Motor neuron (in vitro differentiated cells): ENCODE results near the gene EPHB4. TPM values are rescaled to one million over a fixed set of nuclear protein-coding genes. Genes with fewer than 3 reads are reported as not detected.
"Not testable (repeated sequence)": the region's sequence is repeated elsewhere in the genome, so short reads cannot be mapped to it uniquely, and the experiment has no call there.

Source experiments
- ATAC-seq, 8 experiments: fragments of 200-7000 bp; cut with Tn5 transposase; replicated peaks in 6 of 8; 2 replicates each; pipeline ENCODE4 v1.8.0; 2021; ENCODE audit warnings: mild to moderate bottlenecking in 8 of 8, moderate library complexity in 8 of 8
- H3K27ac ChIP-seq, 2 donors: fragments of 250-450 bp; sonication (Bioruptor Pico); 2 replicates each; pipeline ENCODE4 v1.9.0; 2021; ENCODE audit warnings: antibody characterized with exemption in 2 of 2, mild to moderate bottlenecking in 2 of 2, moderate library complexity in 1 of 2
- H3K4me1 ChIP-seq, 2 donors: fragments of 250-450 bp; sonication (Bioruptor Pico); replicated peaks in 1 of 2; 2 replicates each; pipeline ENCODE4 v1.6.1; 2021; ENCODE audit warnings: antibody characterized with exemption in 2 of 2, mild to moderate bottlenecking in 2 of 2, moderate library complexity in 1 of 2
- H3K4me3 ChIP-seq, 5 donors: fragments of 250-450 bp; sonication (Bioruptor Pico); 2 replicates each; pipeline ENCODE4 v1.9.0; 2021; ENCODE audit warnings: antibody characterized with exemption in 5 of 5, mild to moderate bottlenecking in 5 of 5, moderate library complexity in 4 of 5
- WGBS, 10 experiments: fragments of 450-650 bp; shearing (Covaris generic); methylation state at CpG; one replicate each; pipeline ENCODE4 v1.0.0; 2022; 5-methylcytosine and 5-hydroxymethylcytosine counted together
- in situ Hi-C, 9 experiments: fragments of 400-800 bp; cut with MboI; loops; one replicate each; pipeline ENCODE4 v1.15.0; 2021; ENCODE audit warnings: low sequenced_read_pairs in 9 of 9, low pct_unique_long_range_greater_than_20kb in 2 of 9; ENCODE audit not compliant: unreplicated experiment in 9 of 9
- total RNA-seq, 8 experiments: library from RNA; unstranded; fragments of 300-600 nt; gene quantifications; 2 replicates each; pipeline versions ENCODE4 v1.2.3 to v1.2.4, GENCODE V29; 2022

Gene EPHB4
- total RNA-seq, 8 experiments from 2014 or later: 3.5 to 49.9 (median 17.1) TPM

DNA sequence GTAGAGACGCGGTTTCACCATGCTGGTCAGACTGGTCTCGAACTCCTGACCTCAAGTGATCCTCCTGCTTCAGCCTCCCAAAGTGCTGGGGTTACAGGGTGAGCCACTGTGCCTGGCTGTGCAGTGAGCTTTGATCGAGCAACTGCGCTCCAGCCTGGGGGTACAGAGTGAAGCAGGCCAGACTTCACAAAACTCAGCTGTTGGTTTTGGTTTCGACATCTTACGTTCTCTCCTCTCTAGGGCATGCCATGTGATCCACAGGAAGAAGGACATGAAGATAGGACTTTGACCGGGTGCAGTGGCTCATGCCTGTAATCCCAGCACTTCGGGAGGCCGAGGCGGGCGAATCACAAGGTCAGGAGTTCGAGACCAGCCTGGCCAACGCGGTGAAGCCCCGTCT is 10.8 kb downstream of the EPHB4 start:
- H3K4me1 ChIP-seq, H3K4me3 ChIP-seq, H3K27ac ChIP-seq, ATAC-seq, in situ Hi-C loops: not testable (repeated sequence)
- WGBS, 10 experiments: 80 to 100% (median 94%) methylated on average over 1 to 5 of the region's 16 CpGs; no CpG with 5 or more reads in 4 of the 10 experiments

DNA sequence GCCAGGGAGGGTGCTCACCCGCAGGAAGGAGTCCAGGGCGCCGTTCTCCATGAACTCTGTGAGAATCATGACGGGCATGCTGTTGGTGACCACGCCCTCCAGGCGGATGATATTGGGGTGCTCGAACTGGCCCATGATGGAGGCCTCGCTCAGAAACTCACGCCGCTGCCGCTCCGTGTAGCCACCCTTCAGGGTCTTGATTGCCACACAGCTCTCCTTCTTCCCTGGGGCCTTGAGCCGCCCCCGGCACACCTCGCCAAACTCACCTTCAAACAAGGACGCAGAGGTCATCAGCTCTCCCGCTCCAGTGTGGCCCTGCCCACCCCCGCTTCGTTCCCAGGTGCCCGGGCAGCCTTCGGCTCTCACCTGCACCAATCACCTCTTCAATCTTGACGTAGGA is 14.6 kb downstream of the EPHB4 start:
- in situ Hi-C loops: no loop called here
- H3K4me3 ChIP-seq: no peak overlapping the region
- ATAC-seq: no peak
- no peaks in the 10 kb centered on the region for H3K4me1 ChIP-seq
- WGBS, 10 experiments: 93 to 100% (median 100%) methylated on average over 1 to 6 of the region's 22 CpGs; no CpG with 5 or more reads in 5 of the 10 experiments
- no peak overlapping the region for H3K27ac ChIP-seq

DNA sequence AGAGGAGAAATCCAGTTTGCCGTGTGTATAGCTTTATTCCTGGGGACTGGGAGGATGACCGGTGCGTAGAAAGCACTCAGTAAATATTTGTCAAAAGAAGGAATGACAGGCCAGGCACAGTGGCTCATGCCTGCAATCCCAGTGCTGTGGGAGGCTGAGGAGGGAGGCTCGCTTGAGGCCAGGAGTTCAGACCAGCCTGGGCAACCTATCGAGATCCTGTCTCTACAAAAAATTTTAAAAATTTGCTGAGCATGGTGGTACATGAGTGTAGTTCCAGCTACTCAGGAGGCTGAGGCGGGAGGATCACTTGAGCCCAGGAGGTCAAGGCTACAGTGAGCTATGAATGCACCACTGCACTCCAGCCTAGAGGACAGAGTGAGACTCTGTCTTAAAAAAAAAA is 15.8 kb downstream of the EPHB4 start:
- H3K4me1 ChIP-seq: no peaks in the 10 kb centered on the region
- ATAC-seq: no peak
- in situ Hi-C loops: no loop called here
- 74 to 100% (median 100%) methylated on average over 1 to 5 of the region's 6 CpGs; no CpG with 5 or more reads in 3 of the 10 experiments for WGBS, 10 experiments
- H3K4me3 ChIP-seq: no peak overlapping the region
- H3K27ac ChIP-seq: no peak overlapping the region

DNA sequence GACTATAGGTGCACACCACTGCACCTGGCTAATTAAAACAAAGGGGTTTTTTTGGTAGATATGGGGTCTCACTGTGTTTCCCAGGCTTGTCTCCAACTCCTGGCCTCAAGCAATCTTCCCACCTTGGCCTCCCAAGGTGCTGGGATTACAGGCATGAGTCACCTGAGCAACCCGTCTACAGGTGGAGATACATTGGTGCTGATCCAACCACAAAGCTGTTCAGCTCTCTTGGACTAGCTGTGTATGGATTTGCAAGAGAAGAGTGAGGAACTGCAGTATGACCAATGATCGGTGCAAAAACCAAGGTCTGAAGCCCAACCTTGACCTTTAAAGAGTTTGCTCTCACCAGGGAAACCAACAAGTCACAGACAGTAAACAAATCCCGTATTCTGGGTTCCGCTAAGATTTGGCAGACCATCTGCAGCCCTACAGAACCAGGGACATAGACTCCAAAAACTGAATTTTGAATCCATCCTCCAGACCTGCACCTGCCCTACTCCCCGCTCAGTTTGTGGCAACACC is 18.9 kb downstream of the EPHB4 start:
- no peak for ATAC-seq
- H3K4me1 ChIP-seq: peaks cover 4 to 6% of the 10 kb centered on the region in 2 donors
- no peak overlapping the region for H3K4me3 ChIP-seq
- WGBS, 10 experiments: 20 to 100% (median 100%) methylated on average over 1 to 3 of the region's 5 CpGs; no CpG with 5 or more reads in 3 of the 10 experiments
- no peak overlapping the region for H3K27ac ChIP-seq
- in situ Hi-C loops: no loop called here

DNA sequence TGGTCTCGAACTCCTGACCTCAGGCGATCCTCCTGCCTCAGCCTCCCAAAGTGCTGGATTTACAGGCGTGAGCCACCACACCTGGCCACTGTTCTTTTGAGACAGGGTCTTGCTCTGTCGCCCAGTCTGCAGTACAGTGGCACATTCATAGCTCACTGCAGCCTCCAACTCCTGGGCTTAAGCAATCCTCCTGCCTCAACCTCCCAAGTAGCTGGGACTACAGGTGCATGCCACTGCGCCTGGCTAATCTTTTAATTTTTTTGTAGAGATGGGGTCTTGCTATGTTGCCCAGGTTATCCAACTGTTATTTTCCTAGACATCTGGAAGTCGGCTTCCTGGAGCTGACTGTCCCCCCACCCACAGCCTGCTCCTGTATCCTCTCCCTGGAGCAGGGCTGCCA is 20.4 kb downstream of the EPHB4 start:
- H3K4me3 ChIP-seq, ATAC-seq, in situ Hi-C loops, H3K27ac ChIP-seq: not testable (repeated sequence)
- WGBS, 10 experiments: 90 to 100% (median 100%) methylated on average over 1 to 5 of the region's 6 CpGs; no CpG with 5 or more reads in 3 of the 10 experiments
- peaks cover 4 to 12% of the 10 kb centered on the region in 2 donors for H3K4me1 ChIP-seq

DNA sequence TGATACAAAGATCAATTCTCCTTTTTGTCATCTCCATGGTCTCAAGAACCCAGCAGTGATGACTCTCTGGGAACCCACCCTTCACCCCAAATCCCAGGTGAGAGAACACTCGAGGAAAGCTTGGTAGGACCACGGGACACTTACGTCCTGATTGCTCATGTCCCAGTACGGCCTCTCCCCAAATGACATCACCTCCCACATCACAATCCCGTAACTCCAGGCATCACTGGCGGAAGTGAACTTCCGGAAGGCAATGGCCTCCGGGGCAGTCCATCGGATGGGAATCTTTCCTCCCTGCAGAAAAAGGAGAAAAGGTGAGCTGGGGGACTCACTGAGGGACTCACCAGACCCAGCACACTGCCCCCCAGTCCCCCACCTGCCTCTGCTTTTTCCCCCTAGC is 21.0 kb downstream of the EPHB4 start:
- in situ Hi-C loops: no loop called here
- no peak overlapping the region for H3K27ac ChIP-seq
- no peak overlapping the region for H3K4me3 ChIP-seq
- H3K4me1 ChIP-seq: peaks cover 4 to 12% of the 10 kb centered on the region in 2 donors
- 80 to 100% (median 97%) methylated on average over 1 to 3 of the region's 9 CpGs; no CpG with 5 or more reads in 6 of the 10 experiments for WGBS, 10 experiments
- no peak for ATAC-seq

DNA sequence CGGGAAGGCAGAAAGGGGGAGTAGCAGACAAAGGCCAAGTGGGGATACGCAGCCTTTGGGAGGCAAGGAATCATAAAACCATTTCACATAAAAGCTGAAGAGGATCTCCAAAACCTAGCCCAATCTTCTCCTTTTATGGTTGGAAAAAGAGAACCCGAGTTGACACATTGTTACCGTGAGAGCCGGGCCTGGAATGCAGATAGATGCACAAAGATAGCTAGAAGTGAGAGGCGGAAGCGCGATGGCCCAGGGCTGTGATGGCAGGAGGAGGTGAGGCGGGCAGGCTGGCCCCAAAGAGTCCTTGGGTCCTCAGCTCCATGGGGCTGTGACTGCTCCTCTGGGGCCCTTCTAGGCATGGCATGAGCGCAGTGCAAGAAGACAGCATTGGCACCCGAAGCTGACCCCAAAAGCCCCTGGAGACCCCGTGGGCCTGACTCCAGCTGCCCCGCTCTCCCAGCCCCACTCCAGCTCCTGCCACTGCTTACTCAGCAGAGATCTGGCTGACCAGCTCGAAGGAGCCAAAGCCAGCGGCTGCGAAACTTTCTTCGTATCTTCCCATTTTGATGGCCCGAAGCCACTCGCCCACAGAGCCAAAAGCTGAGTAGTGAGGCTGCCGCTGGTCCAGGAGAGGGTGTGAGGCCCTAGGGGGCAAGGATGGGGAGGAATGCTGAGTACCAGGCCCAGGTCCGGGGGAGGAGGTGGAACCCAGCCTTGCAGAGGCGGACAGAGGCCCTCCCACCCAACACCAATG is 22.5 kb downstream of the EPHB4 start:
- Histone ChIP-seq H3K27ac (no peak overlapping the region), H3K4me1 (peaks cover 4 to 12% of the 10 kb centered on the region in 2 donors), H3K4me3 (no peak overlapping the region)
- in situ Hi-C loops: no loop called here
- WGBS, 10 experiments: 87 to 100% (median 91%) methylated on average over 4 to 7 of the region's 22 CpGs; no CpG with 5 or more reads in 6 of the 10 experiments
- no peak for ATAC-seq

DNA sequence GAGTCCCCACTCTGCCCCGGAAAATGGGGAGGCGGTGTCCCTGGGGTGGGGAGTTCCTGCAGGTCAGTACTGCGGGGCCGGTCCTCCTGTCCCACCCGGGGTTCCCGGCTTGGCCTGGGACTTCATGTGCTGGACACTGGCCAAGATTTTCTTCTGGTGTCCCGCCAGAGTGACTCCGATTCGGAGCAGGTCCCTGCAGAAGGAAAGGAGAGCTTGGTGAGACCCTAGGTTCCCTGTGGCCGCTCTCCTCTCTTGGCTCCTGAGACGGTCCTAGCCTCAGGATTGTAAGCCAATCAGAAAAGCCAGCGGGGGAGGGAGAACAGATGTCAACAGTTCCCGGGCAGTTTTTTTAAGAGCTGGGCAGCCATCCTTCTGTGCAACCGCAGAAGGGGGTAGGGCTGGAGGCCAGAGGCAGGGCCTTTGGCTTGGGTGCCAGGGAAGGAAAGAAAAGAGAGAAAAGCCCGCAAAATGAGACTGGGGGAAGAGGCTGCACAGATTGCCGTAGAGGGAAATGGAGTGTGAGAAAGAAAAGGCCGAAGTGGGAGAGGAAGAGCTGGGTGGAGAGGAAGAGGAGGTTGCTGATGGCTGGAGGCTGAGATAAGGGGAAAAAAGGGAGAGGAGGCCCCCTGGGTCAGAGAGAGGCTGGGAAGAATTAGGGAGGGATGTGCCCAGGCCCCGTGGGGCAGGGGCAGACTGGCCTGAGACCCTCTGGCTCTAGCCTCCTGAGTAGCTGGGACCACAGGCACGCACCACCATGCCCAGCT is 23.7 kb downstream of the EPHB4 start:
- WGBS, 10 experiments: 0 to 70% (median 38%) methylated on average over 1 to 7 of the region's 19 CpGs
- ATAC-seq: peak; percentile 71 to 94 (median 86)
- in situ Hi-C loops: no loop called here
- H3K4me1 ChIP-seq: peaks cover 4 to 12% of the 10 kb centered on the region in 2 donors
- peak overlapping the region; percentile 2 to 34 for H3K27ac ChIP-seq
- H3K4me3 ChIP-seq: no peak overlapping the region

DNA sequence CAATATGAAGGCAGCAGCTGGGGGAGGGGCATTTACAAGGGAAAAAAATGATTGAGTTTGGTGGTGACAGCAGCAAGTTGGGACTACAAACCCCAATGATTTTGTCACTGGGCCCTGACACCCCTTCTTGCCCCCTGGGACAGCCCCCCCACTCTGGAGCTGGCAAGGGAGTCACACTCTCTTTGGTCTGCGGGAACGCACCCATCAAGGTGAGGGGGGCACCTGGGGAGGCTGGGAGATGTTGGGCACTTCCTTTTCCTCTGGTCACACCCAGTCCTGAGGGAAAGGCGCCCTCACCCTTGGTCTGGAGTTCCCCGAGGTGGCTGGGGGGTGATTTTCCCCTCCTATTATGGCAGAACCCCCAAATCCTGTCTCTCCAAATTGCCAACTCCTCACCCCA is 24.4 kb downstream of the EPHB4 start:
- H3K4me1 ChIP-seq: peaks cover 4 to 12% of the 10 kb centered on the region in 2 donors
- H3K4me3 ChIP-seq: no peak overlapping the region
- in situ Hi-C loops: no loop called here
- H3K27ac ChIP-seq: no peak overlapping the region
- WGBS, 10 experiments: 60 to 90% (median 70%) methylated on average over 2 of the region's 4 CpGs; no CpG with 5 or more reads in 7 of the 10 experiments
- no peak for ATAC-seq

DNA sequence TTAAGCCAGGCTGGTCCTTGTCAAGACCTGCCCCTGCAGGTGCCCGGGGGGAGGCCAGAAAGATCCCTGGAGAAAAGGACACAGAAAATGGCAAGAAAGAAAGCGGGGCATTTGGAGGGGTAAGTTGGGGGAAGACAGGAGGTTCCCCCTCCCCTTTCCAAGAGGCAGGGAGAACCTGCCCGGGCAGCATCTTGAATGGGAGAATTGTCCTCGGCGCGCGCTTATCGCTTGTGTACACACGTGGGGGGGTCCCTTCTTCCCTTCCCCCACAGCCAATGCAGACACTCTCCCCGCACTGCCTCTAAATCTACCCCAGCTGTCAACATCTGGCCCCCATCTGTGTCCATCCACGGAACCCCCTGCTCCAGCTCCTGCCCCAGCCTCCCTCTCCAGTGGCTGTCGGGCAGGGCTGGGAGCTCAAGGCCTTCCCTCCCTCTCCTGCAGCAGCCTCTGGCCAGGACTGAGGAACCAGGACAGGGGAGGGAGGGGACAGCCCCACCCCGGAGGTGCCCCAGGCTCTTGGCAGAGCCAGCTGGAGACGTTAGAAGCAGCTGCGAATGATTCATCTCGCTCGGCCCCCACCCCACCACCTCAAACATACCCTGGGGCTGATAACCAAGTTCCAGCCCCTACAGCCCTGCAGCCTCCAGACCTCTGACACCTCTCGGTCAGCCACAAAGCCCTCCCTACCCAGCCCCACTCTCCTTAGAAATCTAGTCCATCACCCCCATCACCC is 25.3 kb downstream of the EPHB4 start:
- in situ Hi-C loops: no loop called here
- peak; percentile 65 to 85 (median 76) for ATAC-seq
- H3K27ac ChIP-seq: no peak overlapping the region
- 7 to 92% (median 72%) methylated on average over 2 to 3 of the region's 18 CpGs; no CpG with 5 or more reads in 4 of the 10 experiments for WGBS, 10 experiments
- peaks cover 4 to 12% of the 10 kb centered on the region in 2 donors for H3K4me1 ChIP-seq
- no peak overlapping the region for H3K4me3 ChIP-seq

DNA sequence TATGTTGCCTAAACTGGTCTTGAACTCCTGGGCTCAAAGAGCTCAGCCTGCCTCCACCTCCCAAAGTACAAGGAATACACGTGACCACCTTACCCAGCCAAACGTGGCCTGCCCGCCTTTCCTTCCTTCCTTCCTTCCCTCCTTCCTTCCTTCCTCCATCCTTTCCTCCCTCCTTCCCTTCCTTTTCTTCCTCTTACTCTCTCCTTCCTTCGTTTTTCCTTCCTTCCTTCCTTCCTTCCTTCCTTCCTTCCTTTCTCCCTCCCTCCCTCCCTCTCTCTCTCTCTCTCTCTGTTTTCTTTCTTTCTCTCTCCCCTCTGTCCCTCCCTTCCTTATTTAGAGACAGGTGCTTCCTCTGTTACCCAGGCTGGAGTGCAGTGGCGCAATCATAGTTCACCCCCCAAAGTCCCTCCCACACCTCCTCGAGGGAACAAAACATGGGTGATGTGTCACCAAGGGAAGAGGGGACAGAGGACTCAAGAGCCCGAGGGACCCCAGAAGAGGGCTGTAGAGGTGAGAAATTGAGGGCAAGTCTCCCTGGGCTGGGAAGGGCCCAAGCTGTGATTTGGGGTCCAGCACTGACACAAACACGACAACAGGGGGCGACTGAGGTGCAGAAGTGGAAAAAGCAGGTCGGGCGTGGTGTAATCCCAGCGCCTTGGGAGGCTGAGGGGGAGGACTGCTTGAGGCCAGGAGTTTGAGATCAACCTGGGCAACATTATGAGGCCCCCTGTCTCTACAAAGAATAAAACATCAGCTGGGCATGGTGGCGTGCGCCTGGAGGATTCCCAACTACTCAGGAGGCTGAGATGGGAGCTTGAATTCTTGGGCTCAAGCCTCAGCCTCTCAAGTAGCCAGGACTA is 28.1 kb downstream of the EPHB4 start:
- 0 to 59% (median 19%) methylated on average over 1 to 6 of the region's 14 CpGs; no CpG with 5 or more reads in 3 of the 10 experiments for WGBS, 10 experiments
- in situ Hi-C loops: loop anchor here in 1 of 9 experiments (10.0 kb wide), 1 partner anchor 56 kb away; the partner anchor contains the start of gene SLC12A9
- H3K4me3 ChIP-seq: no peak overlapping the region
- ATAC-seq: peak in 4 of 8 experiments; percentile 5 to 32 (median 18)
- no peak overlapping the region for H3K27ac ChIP-seq
- peaks cover 4 to 12% of the 10 kb centered on the region in 2 donors for H3K4me1 ChIP-seq

DNA sequence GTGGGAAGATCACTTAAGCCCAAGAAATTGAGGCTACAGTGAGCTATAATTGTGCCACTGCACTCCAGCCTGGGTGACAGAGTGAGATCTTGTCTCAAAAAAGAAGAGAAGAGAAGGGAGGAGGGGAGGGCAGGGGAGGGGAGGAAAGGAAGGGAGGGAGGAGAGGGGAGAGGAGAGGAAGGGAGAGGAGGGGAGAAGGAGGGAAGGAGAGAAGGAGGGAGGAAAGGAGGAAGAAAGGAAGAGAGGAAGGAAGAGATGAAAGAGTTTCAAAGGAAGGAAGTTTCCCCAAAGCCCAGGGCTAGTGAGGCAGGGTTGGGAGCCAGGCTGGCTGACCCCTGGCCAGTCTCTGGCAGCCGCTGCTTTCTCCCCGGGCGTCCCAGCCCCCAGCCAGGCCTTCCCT is 32.6 kb downstream of the EPHB4 start:
- H3K4me1 ChIP-seq: no peaks in the 10 kb centered on the region
- ATAC-seq: no peak
- WGBS, 10 experiments: 14% methylated on average over 1 of the region's 3 CpGs; no CpG with 5 or more reads in 9 of the 10 experiments
- in situ Hi-C loops: loop anchor here in 1 of 9 experiments (10.0 kb wide), 1 partner anchor 60 kb away; the partner anchor contains the start of gene SLC12A9
- H3K27ac ChIP-seq: no peak overlapping the region
- no peak overlapping the region for H3K4me3 ChIP-seq
